Small intestine (tissue), 7 donors: ENCODE measurements around the gene SLC44A4. TPM values are rescaled to one million over a fixed set of nuclear protein-coding genes. Genes with fewer than 3 reads are reported as not detected.

ENCODE experiments used
- DNase-seq, 2 donors: peaks; one replicate each; pipeline versions ENCODE4 v3.0.0 to v3.0.0-alpha.2; 2013
- FAIRE-seq: peaks from 2 replicates; lab custom pipeline; 2012; peaks lifted over from hg19 to GRCh38; lab: Jason Lieb, UNC
- H3K27ac ChIP-seq, 3 donors: one replicate each; pipeline ENCODE4 v1.5.1; 2013; ENCODE audit warnings: low read length in 2 of 3, mild to moderate bottlenecking in 2 of 3, control low read depth in 1 of 3, inconsistent platforms in 1 of 3, low read depth in 1 of 3, moderate library complexity in 1 of 3
- H3K27me3 ChIP-seq, 3 donors: one replicate each; pipeline ENCODE4 v1.6.1; 2013; ENCODE audit warnings: low read length in 3 of 3, inconsistent platforms in 1 of 3; ENCODE audit not compliant: control insufficient read depth in 3 of 3, insufficient read depth in 3 of 3
- H3K36me3 ChIP-seq, 3 donors: one replicate each; pipeline ENCODE4 v1.6.1; 2013; ENCODE audit warnings: low read length in 3 of 3, inconsistent platforms in 1 of 3, low read depth in 1 of 3, mild to moderate bottlenecking in 1 of 3, moderate library complexity in 1 of 3; ENCODE audit not compliant: control insufficient read depth in 3 of 3, insufficient read depth in 2 of 3
- H3K4me1 ChIP-seq, 3 donors: one replicate each; pipeline ENCODE4 v1.6.1; 2013; ENCODE audit warnings: low read length in 2 of 3, inconsistent platforms in 1 of 3, low read depth in 1 of 3, mild to moderate bottlenecking in 1 of 3, moderate library complexity in 1 of 3; ENCODE audit not compliant: control insufficient read depth in 3 of 3, insufficient read depth in 2 of 3
- H3K4me3 ChIP-seq, 3 donors: one replicate each; pipeline ENCODE4 v1.5.1; 2013; ENCODE audit warnings: low read length in 3 of 3, control low read depth in 1 of 3, inconsistent platforms in 1 of 3, low read depth in 1 of 3, mild to moderate bottlenecking in 1 of 3, moderate library complexity in 1 of 3
- H3K9me3 ChIP-seq, 2 donors: one replicate each; pipeline ENCODE4 v1.6.1; 2013; ENCODE audit warnings: low read depth in 1 of 2, low read length in 1 of 2; ENCODE audit not compliant: control insufficient read depth in 2 of 2, insufficient read depth in 1 of 2
- WGBS, 3 donors: extraction: QIAGEN DNeasy Blood & Tissue Kit; methylation state at CpG; one replicate each; pipeline ENCODE4 v1.1.7; 2013; 5-methylcytosine and 5-hydroxymethylcytosine counted together
- polyA plus RNA-seq, 4 donors: library from polyadenylated mRNA; stranded (reverse) in 3 of 4; unstranded in 1 of 4; fragments of 200-250 nt in 3 of 4; fragments of 120-200 nt in 1 of 4; gene quantifications; one replicate each; pipeline versions ENCODE4 v1.2.1 to v1.2.3, GENCODE V29; 2013
- donor health status: healthy with polysubstance abuse.
- donor health status: control.
- donor health status: control.
- donor health status: Bipolar disorder and iron deficiency.
- donor health status: healthy.

The SLC44A4 gene
- polyA plus RNA-seq, 4 donors: 82.3 to 215 (median 130) TPM

DNA sequence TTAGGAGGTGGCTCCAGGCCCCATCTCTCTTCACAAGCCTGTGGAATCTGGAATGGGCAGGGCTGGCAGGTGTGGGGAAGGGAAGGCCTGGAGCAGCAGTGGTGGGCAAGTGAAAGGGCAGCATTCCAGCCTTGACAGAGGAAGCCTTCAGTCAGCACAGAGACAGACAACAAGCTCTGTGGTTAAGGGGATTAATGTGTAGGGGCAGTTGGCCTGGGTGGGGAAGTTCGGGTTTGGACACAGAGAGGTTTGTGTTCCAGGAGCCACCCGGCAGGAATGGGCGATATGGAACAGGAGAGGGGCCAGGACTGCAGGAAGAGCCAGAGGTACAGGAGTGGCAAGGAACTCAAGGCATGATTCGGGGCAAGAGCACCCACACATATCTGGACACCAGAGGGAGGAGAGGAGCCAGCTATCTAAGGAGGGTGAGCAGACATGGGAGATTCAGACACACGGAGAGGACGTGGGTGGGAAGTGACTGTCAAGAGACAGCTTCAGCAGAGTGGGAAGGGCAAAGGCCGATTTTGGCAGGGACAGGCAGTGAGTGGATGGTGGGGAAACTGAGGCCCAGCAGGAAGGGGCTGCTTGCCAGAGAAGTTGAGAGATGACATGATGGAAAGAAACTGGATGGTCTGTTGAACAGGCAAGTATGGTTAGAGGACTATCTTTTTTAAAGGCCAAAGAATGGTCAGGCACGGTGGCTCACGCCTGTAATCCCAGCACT, 2.5 kb upstream of the SLC44A4 start:
- no peak for DNase-seq
- peaks cover 0 to 22% (median 0%) of the 10 kb centered on the region in 3 donors for H3K4me1 ChIP-seq
- H3K9me3 ChIP-seq: no peaks in the 10 kb centered on the region
- no peak for FAIRE-seq
- peaks cover 8 to 75% (median 21%) of the 10 kb centered on the region in 3 donors for H3K36me3 ChIP-seq
- no peaks in the 10 kb centered on the region for H3K27me3 ChIP-seq
- no peak overlapping the region for H3K27ac ChIP-seq
- 87 to 92% (median 88%) methylated on average over 9 of the region's 9 CpGs for WGBS, 3 donors
- no peak overlapping the region for H3K4me3 ChIP-seq

GRCh38 chr6:31880616-31881015, 1.8 kb upstream of the SLC44A4 start:
- H3K4me1 ChIP-seq: peaks cover 0 to 24% (median 0%) of the 10 kb centered on the region in 3 donors
- no peaks in the 10 kb centered on the region for H3K9me3 ChIP-seq
- H3K27ac ChIP-seq: no peak overlapping the region
- WGBS, 3 donors: 89 to 90% (median 90%) methylated on average over 10 of the region's 10 CpGs
- H3K27me3 ChIP-seq: no peaks in the 10 kb centered on the region
- H3K36me3 ChIP-seq: peaks cover 8 to 76% (median 21%) of the 10 kb centered on the region in 3 donors
- DNase-seq: no peak
- no peak overlapping the region for H3K4me3 ChIP-seq
- no peak for FAIRE-seq

GRCh38 chr6:31879901-31880300, 1.1 kb upstream of the SLC44A4 start:
- FAIRE-seq: no peak
- Histone ChIP-seq H3K4me3 (no peak overlapping the region), H3K4me1 (peaks cover 0 to 24% (median 0%) of the 10 kb centered on the region in 3 donors), H3K27me3 (no peaks in the 10 kb centered on the region), H3K36me3 (peaks cover 8 to 74% (median 21%) of the 10 kb centered on the region in 3 donors), H3K27ac (peak overlapping the region in 1 of 3 donors; percentile 99), H3K9me3 (no peaks in the 10 kb centered on the region)
- WGBS, 3 donors: 73 to 80% (median 74%) methylated on average over 10 of the region's 10 CpGs
- no peak for DNase-seq

- FAIRE-seq (no peak), DNase-seq (no peak)
- H3K36me3 ChIP-seq: peaks cover 6 to 74% (median 18%) of the 10 kb centered on the region in 3 donors
- H3K4me1 ChIP-seq: peaks cover 0 to 24% (median 0%) of the 10 kb centered on the region in 3 donors
- peak overlapping the region in 2 of 3 donors; percentile 83 to 87 for H3K4me3 ChIP-seq
- H3K9me3 ChIP-seq: no peaks in the 10 kb centered on the region
- no peaks in the 10 kb centered on the region for H3K27me3 ChIP-seq
- 20 to 55% (median 46%) methylated on average over 13 of the region's 13 CpGs for WGBS, 3 donors
- H3K27ac ChIP-seq: peak overlapping the region; percentile 64 to 99 (median 87)
Measured at GRCh38 chr6:31879143-31879542, 346 bp upstream of the SLC44A4 start.

GRCh38 chr6:31878222-31878621, 575 bp downstream of the SLC44A4 start:
- peak overlapping the region; percentile 66 to 87 (median 83) for H3K4me3 ChIP-seq
- FAIRE-seq: no peak
- peaks cover 9 to 73% (median 16%) of the 10 kb centered on the region in 3 donors for H3K36me3 ChIP-seq
- H3K4me1 ChIP-seq: peaks cover 0 to 24% (median 0%) of the 10 kb centered on the region in 3 donors
- H3K27ac ChIP-seq: peak overlapping the region; percentile 89 to 99 (median 99)
- no peaks in the 10 kb centered on the region for H3K9me3 ChIP-seq
- no peaks in the 10 kb centered on the region for H3K27me3 ChIP-seq
- peak in 1 of 2 donors; percentile 42 for DNase-seq
- whole genome bisulfite sequencing, 3 donors: 15 to 58% (median 50%) methylated on average over 1 to 3 of the region's 3 CpGs

- DNase-seq (peak; percentile 94 to 97), FAIRE-seq (no peak)
- H3K27ac ChIP-seq: peak overlapping the region; percentile 89 to 99 (median 99)
- H3K9me3 ChIP-seq: no peaks in the 10 kb centered on the region
- H3K4me1 ChIP-seq: peaks cover 0 to 24% (median 0%) of the 10 kb centered on the region in 3 donors
- H3K36me3 ChIP-seq: peaks cover 9 to 73% (median 16%) of the 10 kb centered on the region in 3 donors
- WGBS, 3 donors: 8 to 56% (median 21%) methylated on average over 10 of the region's 10 CpGs
- no peaks in the 10 kb centered on the region for H3K27me3 ChIP-seq
- H3K4me3 ChIP-seq: peak overlapping the region; percentile 66 to 87 (median 83)
Measured at GRCh38 chr6:31877651-31878161, 1.1 kb downstream of the SLC44A4 start.

- 16 to 46% (median 24%) methylated on average over 3 of the region's 3 CpGs for WGBS, 3 donors
- Histone ChIP-seq H3K27ac (peak overlapping the region; percentile 89 to 99 (median 99)), H3K4me1 (peaks cover 0 to 24% (median 0%) of the 10 kb centered on the region in 3 donors), H3K36me3 (peaks cover 9 to 72% (median 16%) of the 10 kb centered on the region in 3 donors), H3K27me3 (no peaks in the 10 kb centered on the region), H3K4me3 (peak overlapping the region in 2 of 3 donors; percentile 83 to 87), H3K9me3 (no peaks in the 10 kb centered on the region)
- no peak for FAIRE-seq
- DNase-seq: peak; percentile 72 to 82
Measured at GRCh38 chr6:31877125-31877650, 1.6 kb downstream of the SLC44A4 start.

- WGBS, 3 donors: 89 to 93% (median 90%) methylated on average over 7 of the region's 7 CpGs
- Histone ChIP-seq H3K4me3 (no peak overlapping the region), H3K36me3 (peaks cover 12 to 74% (median 16%) of the 10 kb centered on the region in 3 donors), H3K27me3 (no peaks in the 10 kb centered on the region), H3K9me3 (no peaks in the 10 kb centered on the region), H3K27ac (peak overlapping the region in 1 of 3 donors; percentile 99), H3K4me1 (peaks cover 0 to 24% (median 0%) of the 10 kb centered on the region in 3 donors)
- no peak for DNase-seq
- no peak for FAIRE-seq
Measured at GRCh38 chr6:31876357-31876756, 2.4 kb downstream of the SLC44A4 start.
